ENCODE measurements around the gene NAV2.

- TF ChIP-seq CTCF (IDR thresholded peaks at IDR 0.05) (no peak), EP300 (IDR thresholded peaks at IDR 0.05) (no peak), POLR2A (IDR thresholded peaks at IDR 0.05) (no peak), POLR2AphosphoS5 (IDR thresholded peaks at IDR 0.05) (no peak)
Measured at GRCh38 chr11:19820100-19820499, 107.5 kb downstream of the NAV2 start.
